ENCODE measurements around the gene ZNF709. TPM values are rescaled to one million over a fixed set of nuclear protein-coding genes. Genes with fewer than 3 reads are reported as not detected.

Gene ZNF709
- total RNA-seq (10 to 100 TPM; 13.1 to 20.5 TPM), polyA plus RNA-seq (ENCODE audit: insufficient read length in 2 of 2) (1 to 10 TPM; 9.4 to 9.5 TPM)
- long read RNA-seq, donor 1, full-length matches to known transcripts, result 3 of 3 reads
- long read RNA-seq, donor 1, partial matches to known transcripts, result 0 of 3 reads
- long read RNA-seq, donor 1, other reads (novel, unspliced or antisense), result 0 of 3 reads
- long read RNA-seq, donor 2, result 0 reads
- long read RNA-seq, donor 3, result 0 reads
- long read RNA-seq, donor 4, full-length matches to known transcripts, result 1 of 1 reads
- long read RNA-seq, donor 4, partial matches to known transcripts, result 0 of 1 reads
- long read RNA-seq, donor 4, other reads (novel, unspliced or antisense), result 0 of 1 reads

DNA sequence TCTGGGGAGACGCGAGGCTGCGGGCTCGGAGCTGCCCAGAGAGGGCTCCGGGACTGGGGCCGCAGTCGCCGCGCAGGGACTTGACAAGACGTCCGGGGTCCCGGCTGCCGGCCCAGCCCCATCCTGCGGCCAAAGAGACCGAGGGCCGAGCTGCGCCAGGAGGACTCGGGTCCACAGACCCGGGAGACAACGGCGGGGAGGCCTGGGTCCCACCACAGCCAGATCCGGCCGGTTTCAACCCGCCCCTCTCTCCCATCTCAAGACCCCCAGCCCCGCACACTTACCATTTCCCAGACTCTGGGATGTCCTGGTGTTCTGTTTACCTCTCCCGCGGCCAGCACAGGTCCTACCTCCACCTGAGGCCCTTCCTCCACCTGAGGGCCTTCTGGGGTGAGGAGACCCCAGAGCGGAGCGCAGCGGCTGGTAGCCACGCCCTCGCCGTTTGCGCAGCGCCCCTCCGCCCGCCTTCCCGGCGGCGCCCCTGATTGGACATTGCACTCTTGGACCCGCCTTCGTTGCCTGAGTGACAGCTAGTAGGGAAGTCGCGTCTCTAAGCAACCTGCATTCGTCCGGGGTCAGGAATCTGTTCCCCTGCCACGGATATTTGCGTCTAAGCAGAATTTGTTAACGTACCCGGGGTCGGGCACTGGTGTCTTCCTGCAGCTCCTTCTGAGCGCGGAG, at the start of gene ZNF709:
Gene ZNF709, minus strand, starts transcription at position 446 of the 681 bp plus-strand sequence. Its CDS starts 159 bp downstream, at position 287.
- Histone ChIP-seq H3K4me3 (ENCODE audit: low read depth, low read length) (peak within 1 kb of the TSS; percentile 86), H3K27me3 (ENCODE audit: control insufficient read depth, insufficient read depth, low read length) (no peaks in the 10 kb centered on the region), H3K36me3 (ENCODE audit: control insufficient read depth, insufficient read depth, low read length) (peaks cover 3% of the 10 kb centered on the region), H3K4me1 (ENCODE audit: control insufficient read depth, insufficient read depth, low read length) (peaks cover 21% of the 10 kb centered on the region), H3K27ac (ENCODE audit: low read depth, low read length) (peak within 1 kb of the TSS; percentile 96), H3K9me3 (ENCODE audit: control insufficient read depth, insufficient read depth, low read length) (no peaks in the 10 kb centered on the region)
- WGBS (ENCODE audit: insufficient coverage), result under 1% methylated on average over 53 of the region's 53 CpGs
- DNase-seq (ENCODE audit: low read depth in 4 of 6, low spot score in 6 of 6), result peak; percentile 93 to 99 (median 95)

DNA sequence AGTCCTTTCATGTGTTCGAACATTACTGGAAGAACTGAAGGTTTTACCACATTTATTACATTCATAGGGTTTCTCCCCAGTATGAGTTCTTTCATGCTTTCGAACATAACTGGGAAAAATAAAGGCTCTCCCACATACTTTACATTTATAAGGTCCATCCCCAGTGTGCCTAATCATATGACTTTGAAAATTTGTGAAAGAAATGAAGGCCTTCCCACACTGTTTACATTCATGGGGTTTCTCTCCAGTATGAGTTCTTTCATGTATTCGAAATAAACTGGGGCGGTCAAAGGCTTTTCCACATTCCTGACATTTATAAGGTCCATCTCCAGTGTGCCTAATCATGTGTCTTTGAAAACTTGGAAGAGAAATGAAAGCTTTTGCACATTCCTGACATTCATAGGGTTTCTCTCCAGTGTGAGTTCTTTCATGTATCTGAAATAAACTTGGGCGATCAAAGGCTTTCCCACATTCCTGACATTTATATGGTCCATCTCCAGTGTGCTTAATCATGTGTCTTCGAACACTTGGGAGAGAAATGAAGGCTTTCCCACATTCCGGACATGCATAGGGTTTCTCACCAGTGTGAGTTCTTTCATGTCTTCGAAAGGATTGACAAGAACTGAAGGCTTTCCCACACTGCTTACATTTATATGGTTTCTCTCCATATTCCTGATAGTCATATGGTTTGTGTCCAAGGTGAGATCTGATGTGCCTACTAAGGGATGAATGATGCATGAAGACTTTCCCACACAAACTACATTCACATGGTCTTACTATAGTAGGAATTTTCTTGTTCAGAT, 42.6 kb upstream of the ZNF709 start:
- H3K4me3 ChIP-seq (ENCODE audit: low read depth, low read length), result no peak overlapping the region
- H3K9me3 ChIP-seq (ENCODE audit: control insufficient read depth, insufficient read depth, low read length), result peaks cover 46% of the 10 kb centered on the region
- WGBS (ENCODE audit: insufficient coverage), result 100% methylated on average over 1 of the region's 8 CpGs
- H3K4me1 ChIP-seq (ENCODE audit: control insufficient read depth, insufficient read depth, low read length), result no peaks in the 10 kb centered on the region
- H3K36me3 ChIP-seq (ENCODE audit: control insufficient read depth, insufficient read depth, low read length), result peaks cover 25% of the 10 kb centered on the region
- H3K27me3 ChIP-seq (ENCODE audit: control insufficient read depth, insufficient read depth, low read length), result no peaks in the 10 kb centered on the region
- peak in 2 of 6 donors; percentile 4 to 9 for DNase-seq (ENCODE audit: low read depth in 4 of 6, low spot score in 6 of 6)
- H3K27ac ChIP-seq (ENCODE audit: low read depth, low read length), result no peak overlapping the region

DNA sequence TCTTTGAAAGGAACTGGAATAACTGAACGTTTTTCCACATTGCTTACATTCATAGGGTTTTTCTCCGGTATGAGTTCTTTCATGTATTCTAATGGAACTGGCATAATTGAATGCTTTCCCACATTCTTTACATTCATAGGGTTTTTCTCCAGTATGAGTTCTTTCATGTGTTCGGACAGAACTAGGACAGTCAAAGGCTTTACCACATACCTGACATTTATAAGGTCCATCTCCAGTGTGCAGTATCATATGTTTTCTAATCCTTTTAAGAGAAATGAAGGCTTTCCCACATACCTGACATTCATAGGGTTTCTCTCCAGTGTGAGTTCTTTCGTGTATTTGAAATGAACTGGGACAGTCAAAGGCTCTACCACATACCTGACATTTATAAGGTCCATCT, 41.9 kb upstream of the ZNF709 start:
- no peaks in the 10 kb centered on the region for H3K27me3 ChIP-seq (ENCODE audit: control insufficient read depth, insufficient read depth, low read length)
- peaks cover 25% of the 10 kb centered on the region for H3K36me3 ChIP-seq (ENCODE audit: control insufficient read depth, insufficient read depth, low read length)
- no peak for DNase-seq (ENCODE audit: low read depth in 4 of 6, low spot score in 6 of 6)
- H3K27ac ChIP-seq (ENCODE audit: low read depth, low read length), result no peak overlapping the region
- H3K4me3 ChIP-seq (ENCODE audit: low read depth, low read length), result no peak overlapping the region
- H3K9me3 ChIP-seq (ENCODE audit: control insufficient read depth, insufficient read depth, low read length), result peaks cover 46% of the 10 kb centered on the region
- WGBS (ENCODE audit: insufficient coverage), result no CpG with 5 or more reads among the region's 4 CpGs
- H3K4me1 ChIP-seq (ENCODE audit: control insufficient read depth, insufficient read depth, low read length), result no peaks in the 10 kb centered on the region

DNA sequence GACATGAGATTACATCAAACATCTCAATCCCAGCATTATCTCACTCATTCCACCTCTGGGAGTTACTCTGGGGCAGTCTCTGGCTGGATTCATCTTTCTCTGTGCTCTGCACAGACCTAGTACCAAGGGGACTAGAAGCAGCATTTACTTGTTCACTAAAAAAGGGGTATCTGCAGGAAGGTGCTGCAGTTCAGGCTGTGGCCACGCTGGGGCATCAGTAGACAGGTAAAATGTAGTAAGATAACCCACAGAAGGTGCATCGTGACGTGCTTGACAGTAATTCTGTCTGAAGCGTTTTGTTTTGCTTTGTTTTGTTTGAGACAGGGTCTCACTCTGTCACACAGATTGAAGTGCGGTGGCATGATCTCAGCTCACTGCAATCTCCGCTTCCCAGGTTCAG, 37.4 kb upstream of the ZNF709 start:
- no peak for DNase-seq (ENCODE audit: low read depth in 4 of 6, low spot score in 6 of 6)
- Histone ChIP-seq H3K27me3 (ENCODE audit: control insufficient read depth, insufficient read depth, low read length) (no peaks in the 10 kb centered on the region), H3K4me3 (ENCODE audit: low read depth, low read length) (no peak overlapping the region), H3K4me1 (ENCODE audit: control insufficient read depth, insufficient read depth, low read length) (no peaks in the 10 kb centered on the region), H3K27ac (ENCODE audit: low read depth, low read length) (no peak overlapping the region), H3K36me3 (ENCODE audit: control insufficient read depth, insufficient read depth, low read length) (peaks cover 13% of the 10 kb centered on the region), H3K9me3 (ENCODE audit: control insufficient read depth, insufficient read depth, low read length) (peaks cover 29% of the 10 kb centered on the region)
- whole genome bisulfite sequencing (ENCODE audit: insufficient coverage), result 53% methylated on average over 6 of the region's 6 CpGs

DNA sequence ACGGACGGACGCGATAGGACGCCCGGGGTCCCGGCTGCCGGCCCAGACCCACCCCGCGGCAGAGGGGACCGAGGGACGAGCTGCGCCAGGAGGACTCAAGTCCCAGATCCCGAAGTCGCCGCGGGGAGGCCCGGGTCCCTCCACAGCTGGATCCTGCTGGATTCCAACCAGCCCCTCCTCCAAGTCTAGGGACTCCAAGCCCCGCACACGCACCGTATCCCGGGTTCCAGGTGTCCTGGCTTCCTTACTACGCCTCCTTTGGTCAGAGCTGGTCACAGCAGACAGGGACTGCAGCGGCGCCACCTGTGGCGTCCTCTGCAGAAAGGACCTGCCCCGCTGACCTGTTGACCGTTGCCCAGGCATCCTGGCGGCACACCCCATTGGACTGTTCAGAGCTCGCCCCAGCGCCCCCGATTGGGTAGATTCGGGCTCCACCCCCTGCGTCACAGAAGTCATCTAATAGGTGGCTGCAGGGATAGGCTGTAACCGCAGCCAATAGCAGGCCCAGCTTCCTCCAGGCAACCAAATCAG, 29.0 kb upstream of the ZNF709 start:
- H3K4me1 ChIP-seq (ENCODE audit: control insufficient read depth, insufficient read depth, low read length), result peaks cover 6% of the 10 kb centered on the region
- peak in 1 of 6 donors; percentile 15 for DNase-seq (ENCODE audit: low read depth in 4 of 6, low spot score in 6 of 6)
- H3K4me3 ChIP-seq (ENCODE audit: low read depth, low read length), result peak overlapping the region; percentile 16
- no peaks in the 10 kb centered on the region for H3K9me3 ChIP-seq (ENCODE audit: control insufficient read depth, insufficient read depth, low read length)
- whole genome bisulfite sequencing (ENCODE audit: insufficient coverage), result 15% methylated on average over 35 of the region's 35 CpGs
- no peaks in the 10 kb centered on the region for H3K36me3 ChIP-seq (ENCODE audit: control insufficient read depth, insufficient read depth, low read length)
- H3K27me3 ChIP-seq (ENCODE audit: control insufficient read depth, insufficient read depth, low read length), result no peaks in the 10 kb centered on the region
- H3K27ac ChIP-seq (ENCODE audit: low read depth, low read length), result no peak overlapping the region

DNA sequence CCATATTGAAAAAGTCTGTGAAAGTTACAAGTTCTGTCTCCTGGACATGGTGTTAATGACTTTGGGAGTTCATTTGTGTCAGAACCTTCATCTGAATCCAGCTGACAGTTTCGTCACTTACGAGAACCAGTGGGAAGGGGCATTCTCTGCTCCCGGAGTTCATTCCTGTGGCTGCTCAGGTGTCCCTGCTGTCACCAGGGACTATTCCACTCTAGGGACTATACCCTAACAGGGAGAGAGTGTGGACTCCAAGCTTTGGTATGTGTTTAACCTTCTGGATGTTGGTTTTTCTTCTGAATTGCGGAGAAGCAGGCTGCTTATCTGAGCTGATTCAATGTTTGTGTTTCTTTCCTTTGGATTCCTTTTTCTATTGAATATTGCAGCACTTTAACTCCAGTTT, 12.4 kb upstream of the ZNF709 start:
- Histone ChIP-seq H3K4me1 (ENCODE audit: control insufficient read depth, insufficient read depth, low read length) (peaks cover 5% of the 10 kb centered on the region), H3K36me3 (ENCODE audit: control insufficient read depth, insufficient read depth, low read length) (no peaks in the 10 kb centered on the region), H3K27ac (ENCODE audit: low read depth, low read length) (no peak overlapping the region), H3K27me3 (ENCODE audit: control insufficient read depth, insufficient read depth, low read length) (no peaks in the 10 kb centered on the region), H3K4me3 (ENCODE audit: low read depth, low read length) (no peak overlapping the region), H3K9me3 (ENCODE audit: control insufficient read depth, insufficient read depth, low read length) (no peaks in the 10 kb centered on the region)
- no peak for DNase-seq (ENCODE audit: low read depth in 4 of 6, low spot score in 6 of 6)
- 69% methylated on average over 3 of the region's 4 CpGs for WGBS (ENCODE audit: insufficient coverage)

DNA sequence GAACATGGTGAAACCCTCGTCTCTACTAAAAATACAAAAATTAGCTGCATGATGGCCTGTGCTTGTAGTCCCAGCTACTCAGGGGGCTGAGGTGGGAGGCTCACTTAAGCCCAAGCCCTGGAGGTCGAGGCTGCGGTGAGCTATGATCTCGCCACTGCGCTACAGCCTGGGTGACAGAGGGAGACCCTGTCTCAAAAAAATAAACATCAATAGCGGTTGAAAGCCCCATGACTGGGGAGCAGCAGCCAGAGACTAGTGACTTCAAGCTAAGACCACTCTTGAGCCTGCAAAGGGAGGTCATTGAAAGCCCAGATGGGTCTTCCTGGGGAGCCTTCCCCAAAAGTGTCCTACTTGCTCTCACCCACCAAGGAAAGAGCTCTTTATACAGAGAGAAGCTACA, 11.9 kb upstream of the ZNF709 start:
- DNase-seq (ENCODE audit: low read depth in 4 of 6, low spot score in 6 of 6), result no peak
- WGBS (ENCODE audit: insufficient coverage), result 83% methylated on average over 6 of the region's 6 CpGs
- H3K27ac ChIP-seq (ENCODE audit: low read depth, low read length), result no peak overlapping the region
- H3K27me3 ChIP-seq (ENCODE audit: control insufficient read depth, insufficient read depth, low read length), result no peaks in the 10 kb centered on the region
- no peaks in the 10 kb centered on the region for H3K9me3 ChIP-seq (ENCODE audit: control insufficient read depth, insufficient read depth, low read length)
- H3K36me3 ChIP-seq (ENCODE audit: control insufficient read depth, insufficient read depth, low read length), result no peaks in the 10 kb centered on the region
- peaks cover 5% of the 10 kb centered on the region for H3K4me1 ChIP-seq (ENCODE audit: control insufficient read depth, insufficient read depth, low read length)
- no peak overlapping the region for H3K4me3 ChIP-seq (ENCODE audit: low read depth, low read length)

DNA sequence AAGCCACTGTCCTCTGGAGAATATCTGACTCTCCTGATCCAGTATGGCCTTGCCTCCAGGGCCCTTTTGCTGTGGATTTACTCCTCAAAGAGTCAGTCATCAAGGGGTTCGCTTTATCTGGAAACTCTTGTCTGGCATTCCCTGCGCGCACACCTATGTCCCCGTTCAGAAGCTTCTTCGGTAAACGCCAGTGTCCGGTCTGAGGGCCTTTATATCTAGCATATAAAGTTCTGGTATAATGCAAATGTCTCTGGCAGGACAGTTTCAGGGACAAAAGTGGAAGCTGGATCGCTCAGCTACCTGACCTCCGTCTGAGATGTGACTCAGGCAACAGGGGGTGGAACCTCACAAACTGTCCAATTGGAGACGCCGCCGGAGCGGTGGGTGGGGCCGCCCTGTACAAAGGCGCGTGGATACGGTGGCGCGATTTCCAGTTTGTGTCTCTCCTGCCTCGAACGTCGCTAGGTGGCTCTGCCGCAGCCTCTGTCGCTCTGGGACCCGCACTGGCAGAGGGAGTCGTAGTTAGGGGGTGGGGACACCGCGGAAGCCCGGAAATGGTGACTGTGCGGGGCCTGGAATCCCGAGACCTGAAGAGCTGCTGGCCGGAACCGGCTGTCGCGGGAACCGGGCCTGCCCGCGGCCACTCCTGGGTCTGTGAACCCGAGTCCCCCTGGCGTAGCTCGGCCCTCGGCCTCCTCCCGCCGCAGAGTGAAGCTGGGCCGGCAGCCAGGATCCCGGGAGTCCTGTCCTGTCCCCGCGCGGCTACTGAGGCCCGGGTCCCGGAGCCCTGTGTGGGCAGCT, 10.6 kb upstream of the ZNF709 start:
- Histone ChIP-seq H3K4me1 (ENCODE audit: control insufficient read depth, insufficient read depth, low read length) (peaks cover 5% of the 10 kb centered on the region), H3K27ac (ENCODE audit: low read depth, low read length) (peak overlapping the region; percentile 87), H3K4me3 (ENCODE audit: low read depth, low read length) (peak overlapping the region; percentile 59), H3K27me3 (ENCODE audit: control insufficient read depth, insufficient read depth, low read length) (no peaks in the 10 kb centered on the region), H3K9me3 (ENCODE audit: control insufficient read depth, insufficient read depth, low read length) (no peaks in the 10 kb centered on the region), H3K36me3 (ENCODE audit: control insufficient read depth, insufficient read depth, low read length) (no peaks in the 10 kb centered on the region)
- peak; percentile 81 to 99 (median 90) for DNase-seq (ENCODE audit: low read depth in 4 of 6, low spot score in 6 of 6)
- WGBS (ENCODE audit: insufficient coverage), result 1% methylated on average over 41 of the region's 51 CpGs

Measured in spinal cord (tissue), 10 donors.